ENCODE data around the gene EXD1.
"Not testable (repeated sequence)": the region's sequence is repeated elsewhere in the genome, so short reads cannot be mapped to it uniquely, and the experiment has no call there.

The EXD1 gene

DNA sequence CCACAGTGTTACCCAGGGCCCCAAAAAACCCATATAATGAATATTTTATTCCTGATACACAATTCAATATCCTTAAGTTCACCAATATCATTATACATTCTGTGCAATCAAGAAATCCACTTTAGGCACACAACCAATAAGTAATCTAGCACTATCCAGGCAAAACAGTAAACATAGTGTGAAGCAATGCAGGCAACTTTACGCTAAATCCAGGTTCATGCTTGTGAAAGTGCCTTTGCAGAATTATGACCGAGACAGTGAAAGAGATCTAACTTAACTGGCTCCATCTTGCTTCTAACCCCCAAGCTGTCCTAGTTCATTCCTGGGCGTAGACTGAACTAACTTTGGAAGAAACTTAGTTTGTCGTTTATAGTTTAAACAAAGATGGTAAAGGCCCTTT is 80.3 kb downstream of the EXD1 start:
- no peaks in the 10 kb centered on the region for H3K36me3 Mint-ChIP-seq (ENCODE audit: low read depth)
- H3K27me3 Mint-ChIP-seq (ENCODE audit: low read depth, poor library complexity), result no peaks in the 10 kb centered on the region
- H3K4me1 Mint-ChIP-seq, result peaks cover 22% of the 10 kb centered on the region
- H3K27ac Mint-ChIP-seq, result no peak overlapping the region
- H3K9me3 Mint-ChIP-seq, result peaks cover 6% of the 10 kb centered on the region
- TF ChIP-seq, protein P1, sequence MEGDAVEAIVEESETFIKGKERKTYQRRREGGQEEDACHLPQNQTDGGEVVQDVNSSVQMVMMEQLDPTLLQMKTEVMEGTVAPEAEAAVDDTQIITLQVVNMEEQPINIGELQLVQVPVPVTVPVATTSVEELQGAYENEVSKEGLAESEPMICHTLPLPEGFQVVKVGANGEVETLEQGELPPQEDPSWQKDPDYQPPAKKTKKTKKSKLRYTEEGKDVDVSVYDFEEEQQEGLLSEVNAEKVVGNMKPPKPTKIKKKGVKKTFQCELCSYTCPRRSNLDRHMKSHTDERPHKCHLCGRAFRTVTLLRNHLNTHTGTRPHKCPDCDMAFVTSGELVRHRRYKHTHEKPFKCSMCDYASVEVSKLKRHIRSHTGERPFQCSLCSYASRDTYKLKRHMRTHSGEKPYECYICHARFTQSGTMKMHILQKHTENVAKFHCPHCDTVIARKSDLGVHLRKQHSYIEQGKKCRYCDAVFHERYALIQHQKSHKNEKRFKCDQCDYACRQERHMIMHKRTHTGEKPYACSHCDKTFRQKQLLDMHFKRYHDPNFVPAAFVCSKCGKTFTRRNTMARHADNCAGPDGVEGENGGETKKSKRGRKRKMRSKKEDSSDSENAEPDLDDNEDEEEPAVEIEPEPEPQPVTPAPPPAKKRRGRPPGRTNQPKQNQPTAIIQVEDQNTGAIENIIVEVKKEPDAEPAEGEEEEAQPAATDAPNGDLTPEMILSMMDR (IDR thresholded peaks at IDR 0.05), result no peak
- DNase-seq, result no peak
- H3K4me3 Mint-ChIP-seq, result no peak overlapping the region

DNA sequence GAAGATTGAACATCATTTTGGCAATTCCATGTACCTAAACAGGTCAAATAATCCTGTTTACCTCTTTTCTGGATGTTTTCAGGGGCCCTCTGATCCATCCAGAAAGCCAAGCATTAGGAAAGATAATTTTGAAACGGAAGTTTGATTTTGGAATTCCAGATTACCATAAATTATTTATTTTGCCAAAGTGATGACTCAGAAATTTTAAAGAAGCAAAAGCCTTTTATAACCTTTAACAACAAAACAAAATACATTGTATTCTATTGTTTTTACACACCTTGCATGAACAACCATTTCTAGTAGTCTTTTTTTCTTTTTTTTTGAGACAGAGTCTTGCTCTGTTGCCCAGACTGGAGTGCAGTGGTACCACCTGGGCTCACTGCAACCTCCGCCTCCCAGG is 82.5 kb downstream of the EXD1 start:
- TF ChIP-seq, protein P1 (IDR thresholded peaks at IDR 0.05), result no peak
- no peaks in the 10 kb centered on the region for H3K27me3 Mint-ChIP-seq (ENCODE audit: low read depth, poor library complexity)
- H3K27ac Mint-ChIP-seq, result no peak overlapping the region
- H3K36me3 Mint-ChIP-seq (ENCODE audit: low read depth), result no peaks in the 10 kb centered on the region
- no peak for DNase-seq
- no peak overlapping the region for H3K4me3 Mint-ChIP-seq
- peaks cover 6% of the 10 kb centered on the region for H3K9me3 Mint-ChIP-seq
- H3K4me1 Mint-ChIP-seq, result peaks cover 22% of the 10 kb centered on the region

DNA sequence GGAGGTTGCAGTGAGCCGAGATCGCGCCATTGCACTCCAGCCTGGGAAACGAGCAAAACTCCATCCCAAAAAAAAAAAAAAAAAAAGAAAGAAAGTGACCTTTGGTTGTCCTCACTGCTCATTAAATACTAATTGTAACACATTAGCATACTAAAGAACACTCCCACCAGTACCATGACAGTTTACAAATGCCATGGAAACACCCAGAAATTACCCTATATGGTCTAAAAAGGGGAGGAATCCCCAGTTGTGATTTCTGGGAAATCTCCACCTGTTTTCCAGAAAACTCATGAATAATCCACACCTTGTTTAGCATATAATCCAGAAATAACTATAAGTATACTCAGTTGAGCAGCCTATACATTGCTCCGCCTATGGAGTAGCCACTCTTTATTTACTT is 90.9 kb downstream of the EXD1 start:
- TF ChIP-seq, protein P1 (IDR thresholded peaks at IDR 0.05), result no peak

DNA sequence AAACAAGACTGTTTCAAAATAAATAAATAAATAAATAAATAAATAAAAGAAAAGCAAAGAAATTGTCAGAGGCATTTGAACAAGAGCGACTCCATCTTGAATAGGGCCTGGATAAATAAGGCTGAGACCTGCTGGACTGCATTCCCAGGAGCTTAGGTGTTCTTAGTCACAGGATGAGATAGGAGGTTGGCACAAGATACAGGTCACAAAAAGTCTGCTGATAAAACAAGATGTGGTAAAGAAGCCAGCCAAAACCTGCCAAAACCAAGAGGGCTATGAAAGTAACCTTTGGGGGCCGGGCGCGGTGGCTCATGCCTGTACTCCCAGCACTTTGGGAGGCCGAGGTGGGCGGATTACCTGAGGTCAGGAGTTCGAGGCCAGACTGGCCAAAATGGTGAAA is 91.4 kb downstream of the EXD1 start:
- not testable (repeated sequence) for DNase-seq; H3K4me1 Mint-ChIP-seq; H3K27me3 Mint-ChIP-seq (ENCODE audit: low read depth, poor library complexity); H3K27ac Mint-ChIP-seq; H3K4me3 Mint-ChIP-seq; H3K36me3 Mint-ChIP-seq (ENCODE audit: low read depth); H3K9me3 Mint-ChIP-seq

More for the DNA sequence above, 90.9 kb downstream of the EXD1 start:
- DNase-seq, result no peak
- Mint-ChIP-seq H3K4me1 (no peaks in the 10 kb centered on the region), H3K36me3 (ENCODE audit: low read depth) (no peaks in the 10 kb centered on the region), H3K27me3 (ENCODE audit: low read depth, poor library complexity) (peaks cover 4% of the 10 kb centered on the region), H3K27ac (no peak overlapping the region), H3K9me3 (peaks cover 4% of the 10 kb centered on the region), H3K4me3 (no peak overlapping the region)

DNA sequence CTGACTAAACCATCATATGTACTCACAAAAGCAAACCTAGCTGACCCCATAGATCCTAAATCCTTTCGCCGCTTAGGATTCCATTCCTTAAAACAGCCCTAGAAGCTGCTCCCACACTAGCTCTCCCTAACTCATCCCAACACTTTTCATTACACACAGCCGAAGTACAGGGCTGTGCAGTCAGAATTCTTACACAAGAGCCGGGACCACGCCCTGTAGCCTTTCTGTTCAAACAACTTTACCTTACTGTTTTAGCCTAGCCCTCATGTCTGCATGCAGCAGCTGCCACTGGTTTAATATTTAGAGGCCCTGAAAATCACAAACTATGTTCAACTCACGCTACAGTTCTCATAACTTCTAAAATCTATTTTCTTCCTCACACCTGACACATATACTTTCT is 95.0 kb downstream of the EXD1 start:
- not testable (repeated sequence) for H3K4me3 Mint-ChIP-seq; DNase-seq; H3K4me1 Mint-ChIP-seq; H3K36me3 Mint-ChIP-seq (ENCODE audit: low read depth); H3K27ac Mint-ChIP-seq; H3K27me3 Mint-ChIP-seq (ENCODE audit: low read depth, poor library complexity)
- peaks cover 13% of the 10 kb centered on the region for H3K9me3 Mint-ChIP-seq

DNA sequence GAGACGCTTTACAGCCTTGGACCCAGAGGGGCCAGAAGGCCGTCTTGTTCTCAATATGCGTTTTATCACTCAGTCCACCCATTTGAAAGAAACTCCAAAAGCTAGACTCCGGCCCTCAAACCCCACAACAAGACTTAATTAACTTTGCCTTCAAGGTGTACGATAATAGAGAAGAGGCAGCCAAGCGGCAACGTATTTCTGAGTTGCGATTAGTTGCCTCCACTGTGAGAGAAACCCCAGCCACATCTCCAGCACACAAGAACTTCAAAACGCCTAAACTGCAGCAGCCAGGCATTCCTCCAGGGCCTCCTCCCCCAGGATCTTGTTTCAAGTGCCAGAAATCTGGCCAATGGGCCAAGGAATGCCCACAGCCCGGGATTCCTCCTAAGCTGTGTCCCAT is 97.1 kb downstream of the EXD1 start:
- TF ChIP-seq, protein P1 (IDR thresholded peaks at IDR 0.05), result no peak
- Mint-ChIP-seq H3K4me1 (no peaks in the 10 kb centered on the region), H3K27me3 (ENCODE audit: low read depth, poor library complexity) (peaks cover 12% of the 10 kb centered on the region), H3K27ac (no peak overlapping the region), H3K36me3 (ENCODE audit: low read depth) (no peaks in the 10 kb centered on the region), H3K4me3 (peak overlapping the region; percentile 49), H3K9me3 (peaks cover 18% of the 10 kb centered on the region)
- DNase-seq, result peak; percentile 25
